HCT116 (cell line): ENCODE results near the gene FGD3.

Experiments
- CTCF ChIP-seq, 3 experiments: fragments of 200-600 bp in 1 of 3; sonication (generic) in 1 of 3; IDR thresholded peaks in 2 of 3; conservative IDR thresholded peaks in 1 of 3; 2 replicates each; pipeline ENCODE4 v1.5.1; 2012 to 2017; ENCODE audit warnings: low read depth in 2 of 3, low read length in 2 of 3, antibody characterized with exemption in 1 of 3, borderline replicate concordance in 1 of 3, control low read depth in 1 of 3, mild to moderate bottlenecking in 1 of 3, mixed read lengths in 1 of 3, mixed run types in 1 of 3, moderate library complexity in 1 of 3; ENCODE audit not compliant: insufficient read depth in 1 of 3
- EZH2phosphoT487 ChIP-seq: fragments of 200-600 bp; IDR thresholded peaks from 2 replicates; pipeline ENCODE4 v1.6.1; 2018; ENCODE audit warnings: antibody characterized with exemption, borderline replicate concordance

DNA sequence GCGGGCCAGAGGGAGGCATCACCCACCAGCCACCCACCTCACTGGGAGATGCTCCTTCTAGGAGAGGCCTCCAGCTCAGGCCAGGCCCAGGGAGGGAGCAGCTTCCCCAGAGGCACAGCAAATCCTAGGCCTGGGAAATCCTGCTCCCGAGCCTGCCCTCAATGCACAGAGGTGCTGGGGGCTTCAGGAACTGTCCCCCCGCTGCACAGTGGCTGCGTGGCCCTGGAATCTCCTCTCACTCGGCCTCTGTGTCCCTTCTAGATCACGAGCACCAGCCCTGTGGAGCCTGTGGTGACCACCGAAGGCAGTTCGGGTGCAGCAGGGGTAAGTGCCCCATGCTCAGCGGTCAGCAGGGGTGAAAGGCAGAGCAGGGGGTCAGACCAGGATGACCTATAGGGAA is 74.7 kb downstream of the FGD3 start:
- TF ChIP-seq CTCF (IDR thresholded peaks at IDR 0.05 in 2 of 3, conservative IDR thresholded peaks at IDR 0.05 in 1 of 3; ENCODE audit: borderline replicate concordance in 1 of 3, insufficient read depth in 1 of 3, low read depth in 2 of 3, low read length in 2 of 3): no peak
- no peak for TF ChIP-seq EZH2phosphoT487
